Fibroblast of villous mesenchyme (primary cell): Measurements from ENCODE around the gene RBM11. TPM values are rescaled to one million over a fixed set of nuclear protein-coding genes. Genes with fewer than 3 reads are reported as not detected.

Experiments
- DNase-seq: peaks from one replicate; pipeline ENCODE4 v3.0.0-alpha.2; 2010; ENCODE audit warnings: low read depth
- H3K4me3 ChIP-seq: 2 replicates; pipeline ENCODE4 v1.5.1; 2011; ENCODE audit warnings: low read depth, mild to moderate bottlenecking, low read length
- total RNA-seq: library from RNA; depleted of rRNA; stranded (reverse); fragments of >200 nt; gene quantifications from 2 replicates; pipeline ENCODE4 v1.2.3, GENCODE V29; 2012
- TF ChIP-seq, protein P1 (sequence below): IDR thresholded peaks from 2 replicates; pipeline ENCODE4 v1.5.1; 2012; ENCODE audit warnings: low read depth, mild to moderate bottlenecking, low read length; ENCODE audit not compliant: insufficient read depth

The RBM11 gene
- total RNA-seq, 1 donor: 0.43 TPM

DNA sequence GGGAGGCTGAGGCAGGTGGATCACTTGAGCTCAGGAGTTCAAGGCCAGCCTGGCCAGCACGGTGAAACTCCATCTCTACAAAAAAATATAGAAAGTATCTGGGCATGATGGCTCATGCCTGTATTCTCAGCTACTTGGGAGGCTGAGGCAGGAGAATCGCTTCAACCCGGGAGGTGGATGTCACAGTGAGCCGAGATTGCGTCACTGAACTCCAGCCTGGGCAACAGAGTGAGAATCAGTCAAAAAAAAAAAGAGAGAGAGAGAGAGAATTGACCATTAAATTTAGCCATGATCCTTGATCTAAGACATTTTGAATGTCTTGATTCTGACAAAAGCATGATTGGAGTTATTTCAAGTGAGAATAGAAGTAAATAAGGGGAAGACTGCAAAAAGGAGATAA lies 19.1 kb downstream of the RBM11 start:
- TF ChIP-seq, protein P1, sequence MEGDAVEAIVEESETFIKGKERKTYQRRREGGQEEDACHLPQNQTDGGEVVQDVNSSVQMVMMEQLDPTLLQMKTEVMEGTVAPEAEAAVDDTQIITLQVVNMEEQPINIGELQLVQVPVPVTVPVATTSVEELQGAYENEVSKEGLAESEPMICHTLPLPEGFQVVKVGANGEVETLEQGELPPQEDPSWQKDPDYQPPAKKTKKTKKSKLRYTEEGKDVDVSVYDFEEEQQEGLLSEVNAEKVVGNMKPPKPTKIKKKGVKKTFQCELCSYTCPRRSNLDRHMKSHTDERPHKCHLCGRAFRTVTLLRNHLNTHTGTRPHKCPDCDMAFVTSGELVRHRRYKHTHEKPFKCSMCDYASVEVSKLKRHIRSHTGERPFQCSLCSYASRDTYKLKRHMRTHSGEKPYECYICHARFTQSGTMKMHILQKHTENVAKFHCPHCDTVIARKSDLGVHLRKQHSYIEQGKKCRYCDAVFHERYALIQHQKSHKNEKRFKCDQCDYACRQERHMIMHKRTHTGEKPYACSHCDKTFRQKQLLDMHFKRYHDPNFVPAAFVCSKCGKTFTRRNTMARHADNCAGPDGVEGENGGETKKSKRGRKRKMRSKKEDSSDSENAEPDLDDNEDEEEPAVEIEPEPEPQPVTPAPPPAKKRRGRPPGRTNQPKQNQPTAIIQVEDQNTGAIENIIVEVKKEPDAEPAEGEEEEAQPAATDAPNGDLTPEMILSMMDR: no peak
- DNase-seq: no peak
- no peak overlapping the region for H3K4me3 ChIP-seq

DNA sequence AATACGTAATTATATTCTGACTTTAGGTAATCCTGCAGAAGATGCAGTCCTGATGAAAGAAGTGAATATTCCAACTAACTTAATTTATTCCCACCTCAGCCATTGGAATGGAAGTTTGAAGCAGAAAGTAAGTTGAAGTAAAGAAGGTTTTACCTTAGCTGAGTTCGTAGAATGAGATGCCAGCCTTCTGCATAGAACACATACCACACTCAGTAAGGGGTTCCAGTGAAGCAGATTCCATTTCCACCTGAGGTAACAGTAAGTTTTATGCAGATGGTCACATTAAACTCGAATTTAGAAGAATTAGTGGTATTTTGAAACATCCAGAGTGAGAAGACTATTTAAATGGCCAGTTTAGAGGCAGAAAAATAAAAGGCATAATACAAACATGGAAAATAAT lies 20.2 kb downstream of the RBM11 start:
- H3K4me3 ChIP-seq: no peak overlapping the region
- DNase-seq: no peak
- TF ChIP-seq, protein P1: no peak

DNA sequence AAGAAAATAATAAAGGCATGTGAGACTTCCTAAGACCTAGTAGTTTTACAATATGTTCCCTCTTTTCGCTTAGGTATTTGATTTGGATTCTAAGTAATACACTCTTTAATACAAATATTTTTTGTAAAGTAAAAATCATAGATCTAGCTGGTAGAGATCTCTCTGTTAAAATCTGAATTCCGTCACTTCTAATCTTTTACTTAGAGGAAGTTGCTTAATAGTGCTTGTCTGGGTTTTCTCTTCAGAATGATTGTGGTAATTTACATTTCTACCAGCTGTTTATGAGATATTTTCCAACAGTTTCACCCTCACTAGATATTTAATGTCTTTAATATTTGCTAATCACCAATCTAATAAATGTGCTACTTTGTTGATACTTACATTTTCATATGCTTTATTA lies 23.3 kb downstream of the RBM11 start:
- DNase-seq: no peak
- no peak overlapping the region for H3K4me3 ChIP-seq
- TF ChIP-seq, protein P1: no peak

DNA sequence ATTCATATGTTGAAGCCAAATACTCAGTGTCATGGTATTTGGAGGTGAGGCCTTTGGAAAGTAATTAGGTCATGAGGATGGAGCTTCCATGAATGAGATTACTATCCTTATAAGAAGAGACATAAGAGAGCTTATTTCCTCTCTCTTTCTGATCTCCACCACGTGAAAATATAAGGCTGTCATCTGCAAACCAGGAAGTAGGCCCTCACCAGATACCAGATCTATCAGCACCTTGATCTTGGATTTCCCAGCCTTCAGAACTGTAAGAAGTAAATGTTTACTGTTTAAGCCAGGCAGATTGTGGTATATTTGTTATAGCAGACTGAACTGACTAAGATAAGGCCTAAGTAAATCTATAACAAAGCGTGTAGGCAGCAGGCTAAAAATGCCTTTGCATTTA lies 25.3 kb downstream of the RBM11 start:
- TF ChIP-seq, protein P1: no peak
- no peak for DNase-seq
- no peak overlapping the region for H3K4me3 ChIP-seq

DNA sequence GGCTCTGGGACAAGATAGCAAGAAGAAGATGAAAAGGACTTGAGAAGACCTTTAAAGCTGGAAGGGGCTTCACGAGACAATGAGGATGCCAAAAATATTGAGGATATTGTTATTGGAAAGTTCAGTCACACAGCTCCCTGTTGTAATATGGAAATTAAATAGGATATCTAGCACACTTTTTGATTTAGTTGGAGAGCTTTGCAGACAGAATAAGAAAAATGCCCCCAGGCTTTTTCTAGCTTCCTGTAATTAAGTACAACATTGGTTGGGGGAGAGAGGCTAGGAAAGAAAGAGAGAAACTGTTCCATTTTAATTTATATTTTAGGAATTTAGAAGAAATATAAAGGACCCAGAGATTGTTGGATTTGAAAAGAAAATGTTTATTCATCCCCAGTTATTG lies 27.5 kb downstream of the RBM11 start:
- H3K4me3 ChIP-seq: no peak overlapping the region
- TF ChIP-seq, protein P1: no peak
- no peak for DNase-seq

DNA sequence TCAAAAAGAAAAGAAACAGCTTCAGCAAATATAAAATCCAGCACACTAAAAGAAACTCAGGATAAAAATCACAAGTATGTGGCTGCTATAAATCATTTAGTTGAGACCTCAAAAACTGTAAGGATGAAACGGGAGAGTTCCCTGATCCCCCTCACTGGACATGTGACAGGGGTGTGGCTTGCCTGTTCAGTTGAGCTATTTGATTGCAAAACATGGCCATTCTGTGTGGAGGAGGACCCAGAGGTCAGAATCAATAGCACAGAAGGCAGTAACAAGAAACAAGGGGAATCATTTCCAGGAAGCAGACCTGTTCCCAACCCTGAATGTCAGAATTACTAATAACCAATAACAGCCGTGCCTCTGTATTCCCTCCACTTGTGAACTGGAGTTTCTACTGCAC lies 27.9 kb downstream of the RBM11 start:
- no peak overlapping the region for H3K4me3 ChIP-seq
- peak; percentile 10 for DNase-seq
- TF ChIP-seq, protein P1: no peak

DNA sequence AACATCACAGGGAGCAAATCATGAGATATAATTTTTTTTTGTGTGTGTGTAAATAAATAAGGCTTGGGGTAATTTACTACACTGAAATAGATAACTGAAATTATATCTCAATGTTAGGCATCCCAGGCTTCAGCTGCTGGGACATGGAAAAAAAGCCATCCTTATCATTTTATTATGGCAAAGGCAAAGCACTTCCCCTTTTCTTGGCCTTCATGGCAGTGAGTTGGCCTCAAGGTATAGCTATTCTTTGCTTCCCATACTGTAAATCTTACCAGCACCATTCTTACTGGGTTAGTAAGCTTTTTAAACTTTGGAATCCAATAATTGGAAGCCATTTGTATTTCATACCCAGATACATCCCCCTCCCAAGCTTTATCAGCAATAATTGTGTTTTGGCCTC lies 29.0 kb downstream of the RBM11 start:
- TF ChIP-seq, protein P1: no peak
- DNase-seq: no peak

More for the DNA sequence above, 29.0 kb downstream of the RBM11 start:
- H3K4me3 ChIP-seq: no peak overlapping the region
